GM19452 (cell line): ENCODE measurements around the gene TTC27.

Experiments
- ATAC-seq: cut with Tn5 transposase; IDR thresholded peaks from one replicate; pipeline ENCODE4 v1.9.1; 2021; ENCODE audit not compliant: unreplicated experiment

TTC27 gene

GRCh38 chr2:32666704-32667103 is 38.9 kb downstream of the TTC27 start:
- no peak for ATAC-seq

- ATAC-seq, result no peak
Measured at GRCh38 chr2:32668254-32668653, 40.4 kb downstream of the TTC27 start.

GRCh38 chr2:32671885-32672533 is 44.2 kb downstream of the TTC27 start:
- no peak for ATAC-seq

GRCh38 chr2:32678825-32679224 is 51.0 kb downstream of the TTC27 start:
- no peak for ATAC-seq

GRCh38 chr2:32680942-32681341 is 53.1 kb downstream of the TTC27 start:
- ATAC-seq, result no peak

- ATAC-seq, result no peak
Measured at GRCh38 chr2:32683520-32684086, 55.8 kb downstream of the TTC27 start.

- peak; percentile 95 for ATAC-seq
Measured at GRCh38 chr2:32688541-32688940, 60.7 kb downstream of the TTC27 start.

GRCh38 chr2:32691678-32692077 is 63.8 kb downstream of the TTC27 start:
- no peak for ATAC-seq

- no peak for ATAC-seq
Measured at GRCh38 chr2:32696439-32696838, 68.6 kb downstream of the TTC27 start.

GRCh38 chr2:32697156-32697555 is 69.3 kb downstream of the TTC27 start:
- no peak for ATAC-seq

GRCh38 chr2:32699151-32699550 is 71.3 kb downstream of the TTC27 start:
- no peak for ATAC-seq

- ATAC-seq, result no peak
Measured at GRCh38 chr2:32701806-32702205, 74.0 kb downstream of the TTC27 start.

- no peak for ATAC-seq
Measured at GRCh38 chr2:32702303-32703064, 74.6 kb downstream of the TTC27 start.

GRCh38 chr2:32706815-32707579 is 79.1 kb downstream of the TTC27 start:
- ATAC-seq, result no peak

GRCh38 chr2:32711219-32711618 is 83.4 kb downstream of the TTC27 start:
- no peak for ATAC-seq

- no peak for ATAC-seq
Measured at GRCh38 chr2:32711908-32712501, 84.2 kb downstream of the TTC27 start.

- no peak for ATAC-seq
Measured at GRCh38 chr2:32712870-32713269, 85.0 kb downstream of the TTC27 start.

- no peak for ATAC-seq
Measured at GRCh38 chr2:32714521-32714920, 86.7 kb downstream of the TTC27 start.

GRCh38 chr2:32715391-32715841 is 87.6 kb downstream of the TTC27 start:
- ATAC-seq, result peak; percentile 92

- ATAC-seq, result no peak
Measured at GRCh38 chr2:32715981-32716380, 88.1 kb downstream of the TTC27 start.

GRCh38 chr2:32716598-32716997 is 88.7 kb downstream of the TTC27 start:
- ATAC-seq, result no peak
